GM12873 (cell line): ENCODE data around the gene JRKL.

Experiments used
- TF ChIP-seq, protein P1 (sequence below): IDR thresholded peaks from 2 replicates; pipeline ENCODE4 v1.5.1; 2012; ENCODE audit warnings: low read depth, mild to moderate bottlenecking, moderate library complexity, low read length, control low read depth; ENCODE audit not compliant: insufficient read depth; ENCODE audit errors: missing control alignments

JRKL gene

GRCh38 chr11:96396637-96397036 is 6.8 kb downstream of the JRKL start:
- TF ChIP-seq, protein P1, sequence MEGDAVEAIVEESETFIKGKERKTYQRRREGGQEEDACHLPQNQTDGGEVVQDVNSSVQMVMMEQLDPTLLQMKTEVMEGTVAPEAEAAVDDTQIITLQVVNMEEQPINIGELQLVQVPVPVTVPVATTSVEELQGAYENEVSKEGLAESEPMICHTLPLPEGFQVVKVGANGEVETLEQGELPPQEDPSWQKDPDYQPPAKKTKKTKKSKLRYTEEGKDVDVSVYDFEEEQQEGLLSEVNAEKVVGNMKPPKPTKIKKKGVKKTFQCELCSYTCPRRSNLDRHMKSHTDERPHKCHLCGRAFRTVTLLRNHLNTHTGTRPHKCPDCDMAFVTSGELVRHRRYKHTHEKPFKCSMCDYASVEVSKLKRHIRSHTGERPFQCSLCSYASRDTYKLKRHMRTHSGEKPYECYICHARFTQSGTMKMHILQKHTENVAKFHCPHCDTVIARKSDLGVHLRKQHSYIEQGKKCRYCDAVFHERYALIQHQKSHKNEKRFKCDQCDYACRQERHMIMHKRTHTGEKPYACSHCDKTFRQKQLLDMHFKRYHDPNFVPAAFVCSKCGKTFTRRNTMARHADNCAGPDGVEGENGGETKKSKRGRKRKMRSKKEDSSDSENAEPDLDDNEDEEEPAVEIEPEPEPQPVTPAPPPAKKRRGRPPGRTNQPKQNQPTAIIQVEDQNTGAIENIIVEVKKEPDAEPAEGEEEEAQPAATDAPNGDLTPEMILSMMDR, result no peak

- TF ChIP-seq, protein P1, result no peak
Measured at GRCh38 chr11:96397863-96398262, 8.1 kb downstream of the JRKL start.

- TF ChIP-seq, protein P1, result no peak
Measured at GRCh38 chr11:96400697-96401096, 10.9 kb downstream of the JRKL start.

GRCh38 chr11:96412761-96413381 is 23.1 kb downstream of the JRKL start:
- TF ChIP-seq, protein P1, result no peak

GRCh38 chr11:96413408-96413807 is 23.6 kb downstream of the JRKL start:
- TF ChIP-seq, protein P1, result no peak

GRCh38 chr11:96424693-96425092 is 34.9 kb downstream of the JRKL start:
- TF ChIP-seq, protein P1, result no peak

GRCh38 chr11:96430668-96431067 is 40.9 kb downstream of the JRKL start:
- TF ChIP-seq, protein P1, result no peak
